Endothelial cell of umbilical vein (primary cell): ENCODE data around the gene ZBTB18. TPM values are rescaled to one million over a fixed set of nuclear protein-coding genes. Genes with fewer than 3 reads are reported as not detected.

Experiments
- BruUV-seq: library from RNA; stranded (reverse); fragments of 400-500 nt; replicated peaks from 2 replicates; lab custom pipeline; 2021; lab: Mats Ljungman, UMichigan
- CTCF ChIA-PET: fragments of 300-600, 350-600 bp; sonication (Branson Sonifier 250); formaldehyde crosslinking; loops from one replicate; lab custom pipeline; 2021; ENCODE audit warnings: antibody characterized with exemption, inconsistent platforms; lab: Charles Lee
- POLR2A ChIA-PET: fragments of 300-600, 350-600 bp; sonication (Branson Sonifier 250); formaldehyde crosslinking; loops from one replicate; lab custom pipeline; 2021; ENCODE audit warnings: antibody characterized with exemption, inconsistent platforms; lab: Charles Lee
- DNase-seq: peaks from one replicate; pipeline ENCODE4 v3.0.0-alpha.2; 2011; ENCODE audit warnings: low read depth, low spot score
- FAIRE-seq: peaks from 2 replicates; lab custom pipeline; 2011; peaks lifted over from hg19 to GRCh38; lab: Jason Lieb, UNC
- H2AFZ ChIP-seq: 2 replicates; pipeline ENCODE4 v1.6.0; 2012; ENCODE audit warnings: low read depth, low read length, control low read depth, inconsistent platforms
- H3K27ac ChIP-seq: 2 replicates; pipeline ENCODE4 v1.5.1; 2011; ENCODE audit warnings: low read depth, mild to moderate bottlenecking, control low read depth, low read length, moderate library complexity; ENCODE audit not compliant: insufficient read depth
- H3K27me3 ChIP-seq, 2 experiments: 2 replicates each; pipeline versions ENCODE4 v1.6.0 to v1.6.1; 2011; ENCODE audit warnings: low read length in 2 of 2, mixed read lengths in 1 of 2; ENCODE audit not compliant: control insufficient read depth in 2 of 2, insufficient read depth in 2 of 2
- H3K36me3 ChIP-seq, 2 experiments: 2 replicates in 1 of 2; 3 replicates in 1 of 2; pipeline ENCODE4 v1.5.1; 2011; ENCODE audit warnings: low read length in 2 of 2, mild to moderate bottlenecking in 1 of 2, moderate library complexity in 1 of 2; ENCODE audit not compliant: control insufficient read depth in 2 of 2, insufficient read depth in 2 of 2; ENCODE audit errors: extremely low read depth in 1 of 2
- H3K4me1 ChIP-seq: 3 replicates; pipeline ENCODE4 v1.5.1; 2011; ENCODE audit warnings: mild to moderate bottlenecking, low read length; ENCODE audit not compliant: control insufficient read depth, insufficient read depth; ENCODE audit errors: extremely low read depth
- H3K4me2 ChIP-seq: 2 replicates; pipeline ENCODE4 v1.6.1; 2011; ENCODE audit warnings: low read length, control low read depth, mixed read lengths; ENCODE audit not compliant: insufficient read depth
- H3K4me3 ChIP-seq, 3 experiments: fragments of 200-600 bp in 1 of 3; sonication (generic), shearing (Covaris generic) in 1 of 3; replicated peaks in 1 of 3; 2 replicates each; pipeline ENCODE4 v1.5.1; 2011 to 2016; ENCODE audit warnings: control low read depth in 3 of 3, low read length in 3 of 3, mild to moderate bottlenecking in 2 of 3, inconsistent platforms in 1 of 3, low read depth in 1 of 3, moderate library complexity in 1 of 3; ENCODE audit not compliant: insufficient read depth in 1 of 3
- H3K79me2 ChIP-seq: 2 replicates; pipeline ENCODE4 v1.6.0; 2012; ENCODE audit warnings: low read length, inconsistent platforms; ENCODE audit not compliant: control insufficient read depth, insufficient read depth
- H3K9ac ChIP-seq: replicated peaks from 2 replicates; pipeline ENCODE3; 2011; ENCODE audit warnings: low read length, control low read depth; ENCODE audit not compliant: insufficient read depth; ENCODE audit errors: extremely low read depth
- H3K9me1 ChIP-seq: replicated peaks from 3 replicates; pipeline ENCODE4 v1.6.0; 2011; ENCODE audit warnings: mild to moderate bottlenecking, low read length; ENCODE audit not compliant: control insufficient read depth, insufficient read depth; ENCODE audit errors: extremely low read depth
- H3K9me3 ChIP-seq: replicated peaks from 2 replicates; pipeline ENCODE4 v1.5.1; 2012; ENCODE audit warnings: low read length, inconsistent platforms; ENCODE audit not compliant: control insufficient read depth, insufficient read depth
- H4K20me1 ChIP-seq: replicated peaks from 2 replicates; pipeline ENCODE3; 2011; ENCODE audit warnings: mild to moderate bottlenecking, low read length; ENCODE audit not compliant: control insufficient read depth, insufficient read depth; ENCODE audit errors: extremely low read depth
- CTCF ChIP-seq, 2 donors: IDR thresholded peaks; 1 replicate in 1 of 2; 2 replicates in 1 of 2; pipeline ENCODE4 v1.5.1; 2011; ENCODE audit warnings: low read length in 2 of 2, mild to moderate bottlenecking in 2 of 2, moderate library complexity in 2 of 2, control low read depth in 1 of 2, inconsistent platforms in 1 of 2, low read depth in 1 of 2; ENCODE audit not compliant: insufficient read depth in 1 of 2; ENCODE audit errors: extremely low read depth in 1 of 2
- EZH2 ChIP-seq: IDR thresholded peaks from 2 replicates; pipeline ENCODE4 v1.6.1; 2012; ENCODE audit warnings: borderline replicate concordance, low read depth, mild to moderate bottlenecking, moderate library complexity, low read length, inconsistent platforms; ENCODE audit not compliant: severe bottlenecking
- FOS ChIP-seq: IDR thresholded peaks from 2 replicates; pipeline ENCODE4 v1.6.1; 2011; ENCODE audit warnings: mild to moderate bottlenecking, low read length, moderate library complexity, borderline replicate concordance; ENCODE audit not compliant: insufficient read depth
- GATA2 ChIP-seq: IDR thresholded peaks from 2 replicates; pipeline ENCODE4 v1.7.0; 2011; ENCODE audit warnings: low read depth, mild to moderate bottlenecking, moderate library complexity, mixed read lengths, low read length; ENCODE audit not compliant: insufficient read length, insufficient read depth
- JUN ChIP-seq: IDR thresholded peaks from 2 replicates; pipeline ENCODE4 v1.6.1; 2011; ENCODE audit warnings: borderline replicate concordance, low read depth; ENCODE audit not compliant: insufficient read length, insufficient read depth
- MAX ChIP-seq: IDR thresholded peaks from 2 replicates; pipeline ENCODE4 v1.6.1; 2011; ENCODE audit not compliant: insufficient read depth, insufficient read length
- MYC ChIP-seq: IDR thresholded peaks from one replicate; pipeline ENCODE4 v1.6.1; 2011; ENCODE audit warnings: mild to moderate bottlenecking, low read depth, low read length
- POLR2A ChIP-seq: IDR thresholded peaks from 2 replicates; pipeline ENCODE4 v1.6.1; 2012; ENCODE audit warnings: low read depth, mild to moderate bottlenecking, control low read depth, low read length
- POLR2AphosphoS5 ChIP-seq: IDR thresholded peaks from 2 replicates; pipeline ENCODE4 v1.6.1; 2012; ENCODE audit warnings: low read depth, mild to moderate bottlenecking, control low read depth, low read length, moderate library complexity; ENCODE audit not compliant: insufficient read depth
- dilution Hi-C: fragments of 300-500 bp; cut with MboI; formaldehyde crosslinking; loops from one replicate; pipeline ENCODE4 v1.15.0; 2019; ENCODE audit warnings: low sequenced_read_pairs; ENCODE audit not compliant: extremely low pct_ligation_motif_present
- intact Hi-C: fragments of 100-400 bp; cut with micrococcal nuclease; formaldehyde crosslinking; loops from one replicate; pipeline ENCODE4 v1.10.0; 2022
- polyA plus RNA-seq, 4 experiments: library from polyadenylated mRNA; depleted of rRNA in 3 of 4; stranded (reverse) in 3 of 4; unstranded in 1 of 4; fragments of >200 nt; gene quantifications; 2 replicates each; pipeline versions ENCODE4 v1.2.1 to v1.2.3, GENCODE V29; 2011 to 2012; ENCODE audit warnings: missing spikeins in 1 of 4
- total RNA-seq: library from RNA; stranded (reverse); gene quantifications from 2 replicates; pipeline ENCODE4 v1.2.3, GENCODE V29; 2021

ZBTB18 gene
- total and polyA plus RNA-seq, 2 donors (not counting 3 experiments of a cell fraction or from before 2014, with no cell fraction given): 15.5 to 21.1 TPM

- no peak overlapping the region for H2AFZ ChIP-seq
- no peak for TF ChIP-seq MAX
- no peak for TF ChIP-seq POLR2A
- TF ChIP-seq GATA2: no peak
- TF ChIP-seq POLR2AphosphoS5: no peak
- TF ChIP-seq EZH2: no peak
- no peak for TF ChIP-seq FOS
- no peak for TF ChIP-seq MYC
- TF ChIP-seq JUN: no peak
- TF ChIP-seq CTCF (IDR thresholded peaks at IDR 0.05; ENCODE audit: extremely low read depth in 1 of 2, insufficient read depth in 1 of 2, low read depth in 1 of 2, low read length in 2 of 2): no peak
- no peaks in the 10 kb centered on the region for H4K20me1 ChIP-seq
- H3K9ac ChIP-seq: no peak overlapping the region
- no peak overlapping the region for H3K4me3 ChIP-seq
- BruUV-seq: no TSS peak
- H3K4me2 ChIP-seq: no peak overlapping the region
- DNase-seq (no peak), FAIRE-seq (no peak)
- H3K79me2 ChIP-seq: no peaks in the 10 kb centered on the region
- ChIA-PET POLR2A (no interaction called here), CTCF (interaction anchor here (0.8 to 1.6 kb wide), 7 partner anchors 9 to 317 kb away, joined by 3 to 4 read pairs (median 3); no protein-coding TSS in a partner anchor)
- H3K9me3 ChIP-seq: no peaks in the 10 kb centered on the region
- H3K36me3 ChIP-seq: no peaks in the 10 kb centered on the region
- H3K27ac ChIP-seq: no peak overlapping the region
- dilution Hi-C loops (no loop called here), intact Hi-C loops (no loop called here)
- H3K9me1 ChIP-seq: no peaks in the 10 kb centered on the region
- no peaks in the 10 kb centered on the region for H3K27me3 ChIP-seq
- no peaks in the 10 kb centered on the region for H3K4me1 ChIP-seq
These were observed 14.1 kb downstream of the ZBTB18 start for GRCh38 chr1:244065063-244065793.
